SK-N-MC (cell line): ENCODE data around the gene HORMAD1.

Source experiments
- EZH2 ChIP-seq: fragments of 200-600 bp; sonication (generic); IDR thresholded peaks from one replicate; pipeline ENCODE4 v1.6.1; 2017; ENCODE audit warnings: antibody characterized with exemption
- POLR2AphosphoS5 ChIP-seq: IDR thresholded peaks from 2 replicates; pipeline ENCODE4 v1.6.1; 2012; ENCODE audit warnings: mild to moderate bottlenecking, low read depth, low read length, borderline replicate concordance

DNA sequence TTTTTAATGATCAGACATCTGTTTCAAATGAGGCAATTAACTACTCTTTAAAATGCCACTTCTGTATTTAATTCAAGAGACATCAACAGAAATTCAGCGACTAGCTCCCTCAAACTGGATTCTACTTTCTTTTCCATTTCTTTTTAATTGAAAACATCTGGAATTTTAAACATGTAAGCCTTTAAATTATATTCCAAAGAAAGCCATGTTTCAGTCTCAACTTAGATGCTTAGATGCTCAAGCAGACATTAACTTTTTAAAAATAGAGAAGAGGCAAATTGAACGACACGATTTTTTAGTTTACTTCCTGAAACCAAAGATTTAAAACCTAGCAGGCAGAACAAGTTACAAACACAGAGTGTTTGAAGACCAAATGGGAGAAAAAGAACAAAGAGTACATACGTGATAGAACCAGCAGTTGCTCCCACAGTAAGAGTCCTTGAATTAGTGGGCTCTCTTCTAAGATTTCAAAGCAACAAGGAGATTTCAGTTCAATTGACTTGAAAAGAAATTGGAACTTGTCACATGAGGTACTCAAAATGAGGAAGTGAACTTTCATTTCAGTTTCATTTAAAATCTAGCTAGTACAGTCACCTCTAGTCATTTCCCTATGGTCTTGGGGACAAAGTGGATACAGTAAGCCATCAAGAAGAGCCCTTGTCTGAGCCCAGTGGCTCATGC is 44.7 kb upstream of the HORMAD1 start, which contains the start of gene CTSS:
- TF ChIP-seq EZH2 (no peak), POLR2AphosphoS5 (no peak; the same call in 1 of the 2 replicates)
